OCI-LY1 (cell line): ENCODE data around the gene SGK2.

Source experiments
- EZH2 ChIP-seq: fragments of 200-600 bp; sonication (generic), shearing (Covaris generic); IDR thresholded peaks from 2 replicates; pipeline ENCODE4 v1.8.0; 2017; ENCODE audit warnings: borderline replicate concordance, mixed run types, mild to moderate bottlenecking, antibody characterized with exemption, low read length, moderate library complexity, mixed read lengths
- TF ChIP-seq, protein P1 (sequence below): fragments of 200-600 bp; sonication (generic), shearing (Covaris generic); IDR thresholded peaks from 2 replicates; pipeline ENCODE4 v1.5.1; 2017; ENCODE audit warnings: mild to moderate bottlenecking, antibody characterized with exemption, low read length, moderate library complexity, mixed read lengths

DNA sequence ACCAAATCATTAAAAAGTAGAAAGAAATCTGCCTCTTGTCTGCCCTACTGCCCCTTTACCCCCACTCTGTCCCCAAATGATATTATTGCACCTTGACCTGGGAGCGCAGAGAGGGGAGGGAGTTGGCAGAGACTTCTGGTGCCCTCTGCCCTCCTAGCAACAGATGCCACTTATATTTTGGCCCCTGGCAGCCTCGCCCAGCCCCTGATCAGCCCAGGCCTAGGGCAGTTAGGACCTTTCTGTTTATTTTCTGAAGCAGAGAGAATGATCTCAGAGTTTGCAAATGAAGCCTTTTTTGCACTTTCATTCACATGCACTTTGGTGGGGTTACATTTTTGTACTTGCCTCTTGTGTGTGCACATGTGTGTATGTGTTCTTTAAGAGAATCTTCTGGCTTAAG is 8.4 kb upstream of the SGK2 start:
- TF ChIP-seq EZH2: no peak
- TF ChIP-seq, protein P1, sequence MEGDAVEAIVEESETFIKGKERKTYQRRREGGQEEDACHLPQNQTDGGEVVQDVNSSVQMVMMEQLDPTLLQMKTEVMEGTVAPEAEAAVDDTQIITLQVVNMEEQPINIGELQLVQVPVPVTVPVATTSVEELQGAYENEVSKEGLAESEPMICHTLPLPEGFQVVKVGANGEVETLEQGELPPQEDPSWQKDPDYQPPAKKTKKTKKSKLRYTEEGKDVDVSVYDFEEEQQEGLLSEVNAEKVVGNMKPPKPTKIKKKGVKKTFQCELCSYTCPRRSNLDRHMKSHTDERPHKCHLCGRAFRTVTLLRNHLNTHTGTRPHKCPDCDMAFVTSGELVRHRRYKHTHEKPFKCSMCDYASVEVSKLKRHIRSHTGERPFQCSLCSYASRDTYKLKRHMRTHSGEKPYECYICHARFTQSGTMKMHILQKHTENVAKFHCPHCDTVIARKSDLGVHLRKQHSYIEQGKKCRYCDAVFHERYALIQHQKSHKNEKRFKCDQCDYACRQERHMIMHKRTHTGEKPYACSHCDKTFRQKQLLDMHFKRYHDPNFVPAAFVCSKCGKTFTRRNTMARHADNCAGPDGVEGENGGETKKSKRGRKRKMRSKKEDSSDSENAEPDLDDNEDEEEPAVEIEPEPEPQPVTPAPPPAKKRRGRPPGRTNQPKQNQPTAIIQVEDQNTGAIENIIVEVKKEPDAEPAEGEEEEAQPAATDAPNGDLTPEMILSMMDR: no peak
